ENCODE results near the gene BIRC3.
"Not testable (repeated sequence)": the region's sequence is repeated elsewhere in the genome, so short reads cannot be mapped to it uniquely, and the experiment has no call there.

BIRC3 gene

DNA sequence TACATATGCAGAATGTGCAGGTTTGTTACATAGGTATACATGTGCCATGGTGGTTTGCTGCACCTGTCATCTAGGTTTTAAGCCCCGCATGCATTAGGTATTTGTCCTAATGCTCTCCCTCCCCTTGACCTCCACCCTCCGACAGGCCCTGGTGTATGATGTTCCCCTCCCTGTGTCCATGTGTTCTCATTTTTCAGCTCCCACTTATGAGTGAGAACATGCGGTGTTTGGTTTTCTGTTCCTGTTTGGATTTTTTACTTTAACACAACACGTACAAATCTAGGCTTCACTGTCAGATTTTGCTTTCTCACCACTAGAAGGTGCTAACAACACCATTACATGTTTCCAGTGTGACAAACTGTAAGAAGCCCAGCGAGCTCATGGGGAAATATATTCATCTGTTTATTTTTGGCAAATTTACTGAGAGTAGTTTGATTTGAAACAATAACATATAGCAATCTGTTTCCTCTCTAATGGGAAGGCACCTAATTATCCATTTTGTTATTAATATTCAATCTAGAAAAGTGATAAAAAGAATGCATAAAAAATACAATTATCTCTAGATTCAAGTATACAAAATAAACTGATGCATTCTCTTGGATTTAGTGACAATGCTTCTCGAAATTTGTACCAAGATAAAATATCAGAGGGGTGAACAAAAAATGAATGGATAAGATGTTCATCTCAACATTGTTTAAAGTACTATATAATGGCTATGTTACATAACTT is 23.2 kb upstream of the BIRC3 start:
- DNase-seq (ENCODE audit: low read depth), result no peak
- no peak overlapping the region for H3K4me3 ChIP-seq (ENCODE audit: low read depth, low read length)

GRCh38 chr11:102295045-102295444 is 22.2 kb upstream of the BIRC3 start:
- no peak for DNase-seq (ENCODE audit: low read depth)
- H3K4me3 ChIP-seq (ENCODE audit: low read depth, low read length), result no peak overlapping the region

DNA sequence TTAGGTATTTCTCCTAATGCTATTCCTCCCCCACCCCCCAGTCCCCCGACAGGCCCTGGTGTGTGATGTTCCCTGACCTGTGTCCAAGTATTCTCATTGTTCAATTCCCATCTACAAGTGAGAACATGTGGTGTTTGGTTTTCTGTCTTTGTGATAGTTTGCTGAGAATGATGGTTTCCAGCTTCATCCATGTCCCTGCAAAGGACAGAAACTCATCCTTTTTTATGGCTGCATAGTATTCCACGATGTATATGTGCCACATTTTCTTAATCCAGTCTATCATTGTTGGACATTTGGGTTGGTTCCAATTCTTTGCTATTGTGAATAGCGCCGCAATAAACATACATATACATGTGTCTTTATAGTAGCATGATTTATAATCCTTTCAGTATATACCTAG is 20.5 kb upstream of the BIRC3 start:
- H3K4me3 ChIP-seq (ENCODE audit: low read depth, low read length); DNase-seq (ENCODE audit: low read depth): not testable (repeated sequence)

GRCh38 chr11:102300837-102301236 is 16.4 kb upstream of the BIRC3 start:
- not testable (repeated sequence) for DNase-seq (ENCODE audit: low read depth); H3K4me3 ChIP-seq (ENCODE audit: low read depth, low read length)

- H3K4me3 ChIP-seq (ENCODE audit: low read depth, low read length), result no peak overlapping the region
- no peak for DNase-seq (ENCODE audit: low read depth)
Measured at GRCh38 chr11:102302241-102302640, 15.0 kb upstream of the BIRC3 start.

GRCh38 chr11:102304686-102305085 is 12.6 kb upstream of the BIRC3 start:
- no peak for DNase-seq (ENCODE audit: low read depth)
- H3K4me3 ChIP-seq (ENCODE audit: low read depth, low read length), result no peak overlapping the region

- DNase-seq (ENCODE audit: low read depth), result no peak
- no peak overlapping the region for H3K4me3 ChIP-seq (ENCODE audit: low read depth, low read length)
Measured at GRCh38 chr11:102305352-102306047, 11.8 kb upstream of the BIRC3 start.

GRCh38 chr11:102306048-102306597 is 11.2 kb upstream of the BIRC3 start:
- DNase-seq (ENCODE audit: low read depth), result no peak
- no peak overlapping the region for H3K4me3 ChIP-seq (ENCODE audit: low read depth, low read length)

DNA sequence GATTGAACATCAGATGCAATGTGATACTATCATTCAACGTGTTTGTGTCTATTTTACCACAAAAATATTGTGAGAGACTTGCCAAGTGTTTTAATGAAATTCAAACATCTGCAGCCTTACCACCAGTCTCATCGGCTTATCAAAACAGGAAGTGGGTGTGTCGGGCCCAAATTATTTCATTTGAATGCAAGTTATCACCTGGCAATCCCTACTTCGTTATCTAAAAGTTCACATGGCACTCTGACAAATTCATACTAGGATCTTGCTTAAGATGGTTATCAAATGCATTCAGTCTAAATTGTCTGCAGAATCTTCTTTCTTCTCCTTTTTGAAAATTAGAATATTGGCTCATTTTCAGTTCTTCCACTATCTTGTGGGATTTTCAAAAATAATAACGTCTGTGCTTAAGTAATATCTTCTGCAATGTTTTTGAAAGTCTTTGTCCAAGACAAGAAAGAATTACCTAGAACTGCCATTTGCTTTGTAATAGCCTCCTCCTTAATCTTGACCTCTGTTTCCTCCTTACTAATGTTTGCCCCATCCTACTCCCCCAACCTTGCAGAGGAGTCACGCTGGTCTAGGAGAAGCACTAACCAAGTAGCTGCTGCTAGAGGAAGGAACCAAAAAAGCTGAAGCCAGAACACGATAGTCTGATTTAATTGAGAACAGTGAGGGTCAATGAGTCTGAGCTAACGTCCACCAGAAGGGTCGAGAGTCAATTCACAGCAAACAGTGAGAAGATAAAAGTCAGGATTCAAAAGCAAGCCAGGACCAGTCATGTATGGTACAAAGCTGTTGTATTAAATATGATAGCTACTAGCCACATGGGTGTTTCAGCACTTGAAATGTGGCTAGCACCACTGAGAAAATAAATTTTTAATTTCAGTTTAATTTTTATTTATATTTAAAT is 10.2 kb upstream of the BIRC3 start:
- no peak for DNase-seq (ENCODE audit: low read depth)

GRCh38 chr11:102307727-102308038 is 9.6 kb upstream of the BIRC3 start:
- no peak for DNase-seq (ENCODE audit: low read depth)
- no peak overlapping the region for H3K4me3 ChIP-seq (ENCODE audit: low read depth, low read length)

More for the DNA sequence above, 10.2 kb upstream of the BIRC3 start:
- no peak overlapping the region for H3K4me3 ChIP-seq (ENCODE audit: low read depth, low read length)

GRCh38 chr11:102309621-102310541 is 7.4 kb upstream of the BIRC3 start:
- no peak overlapping the region for H3K4me3 ChIP-seq (ENCODE audit: low read depth, low read length)
- no peak for DNase-seq (ENCODE audit: low read depth)

DNA sequence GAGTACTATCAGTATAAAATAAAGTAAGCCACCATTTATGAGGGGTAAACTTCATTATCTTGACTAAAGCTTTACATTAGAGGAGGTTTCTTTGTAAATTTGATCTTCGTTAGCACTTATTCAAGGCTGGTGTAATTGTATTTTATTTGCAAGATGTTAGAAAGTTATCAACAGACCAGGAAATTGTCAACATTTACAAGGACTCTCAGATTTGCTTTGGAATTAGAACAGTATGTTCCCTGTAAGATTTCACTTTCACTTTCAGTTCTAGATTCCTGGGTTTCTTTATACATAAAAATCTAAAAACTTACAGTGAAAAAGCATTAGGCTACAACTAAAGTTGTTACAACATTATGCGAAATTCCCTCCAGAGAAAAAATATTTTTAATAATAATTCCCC is 4.6 kb upstream of the BIRC3 start:
- no peak for DNase-seq (ENCODE audit: low read depth)
- peak overlapping the region; percentile 15 for H3K4me3 ChIP-seq (ENCODE audit: low read depth, low read length)

- no peak for DNase-seq (ENCODE audit: low read depth)
- H3K4me3 ChIP-seq (ENCODE audit: low read depth, low read length), result peak overlapping the region; percentile 15
Measured at GRCh38 chr11:102313238-102313940, 3.9 kb upstream of the BIRC3 start.

- DNase-seq (ENCODE audit: low read depth), result no peak
- H3K4me3 ChIP-seq (ENCODE audit: low read depth, low read length), result no peak overlapping the region
Measured at GRCh38 chr11:102314784-102315183, 2.5 kb upstream of the BIRC3 start.

DNA sequence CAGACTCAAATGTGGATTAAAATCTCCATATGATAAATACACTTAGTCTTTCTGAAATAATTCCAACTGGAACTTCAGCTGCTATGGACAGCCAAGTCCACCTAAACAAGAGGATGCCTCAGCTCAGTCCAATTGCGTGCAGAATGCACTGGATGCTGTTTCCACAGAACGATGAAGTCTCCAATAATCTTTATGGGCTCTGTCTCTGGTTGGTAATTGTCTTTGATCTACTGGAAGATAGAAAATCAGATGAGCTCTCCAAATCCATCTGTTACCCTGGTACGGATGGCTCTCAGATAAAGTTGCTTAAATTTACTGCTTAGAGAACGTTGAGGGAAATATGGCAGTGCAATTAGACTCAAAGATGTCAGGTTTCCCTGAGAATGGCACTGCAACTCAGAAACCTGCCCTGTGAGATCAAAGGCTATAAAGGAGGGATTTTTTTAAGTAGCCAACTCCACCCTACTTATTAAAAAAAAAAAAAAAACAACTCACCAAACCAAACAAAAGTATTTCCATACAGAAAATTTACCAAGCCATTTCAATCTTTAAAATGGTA is 859 bp upstream of the BIRC3 start:
- DNase-seq (ENCODE audit: low read depth), result no peak
- no peak overlapping the region for H3K4me3 ChIP-seq (ENCODE audit: low read depth, low read length)

DNA sequence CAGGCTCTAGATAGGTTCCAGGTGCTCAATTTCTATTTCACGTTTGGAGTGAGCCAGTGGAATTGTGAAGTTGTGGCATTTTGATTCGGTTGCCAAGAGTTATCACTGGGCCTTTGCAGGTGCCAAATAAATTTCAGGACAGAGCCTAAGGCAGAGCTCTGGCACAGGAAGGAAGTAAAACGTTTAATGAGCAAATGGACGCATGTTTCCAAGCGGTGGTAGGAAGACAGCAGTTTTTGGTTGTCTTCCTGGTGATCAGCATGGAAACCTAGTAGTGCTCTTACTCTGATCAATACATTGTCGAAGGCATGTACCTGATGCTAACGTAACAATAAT is 452 bp downstream of the BIRC3 start:
- H3K4me3 ChIP-seq (ENCODE audit: low read depth, low read length), result peak overlapping the region; percentile 49
- no peak for DNase-seq (ENCODE audit: low read depth)

DNA sequence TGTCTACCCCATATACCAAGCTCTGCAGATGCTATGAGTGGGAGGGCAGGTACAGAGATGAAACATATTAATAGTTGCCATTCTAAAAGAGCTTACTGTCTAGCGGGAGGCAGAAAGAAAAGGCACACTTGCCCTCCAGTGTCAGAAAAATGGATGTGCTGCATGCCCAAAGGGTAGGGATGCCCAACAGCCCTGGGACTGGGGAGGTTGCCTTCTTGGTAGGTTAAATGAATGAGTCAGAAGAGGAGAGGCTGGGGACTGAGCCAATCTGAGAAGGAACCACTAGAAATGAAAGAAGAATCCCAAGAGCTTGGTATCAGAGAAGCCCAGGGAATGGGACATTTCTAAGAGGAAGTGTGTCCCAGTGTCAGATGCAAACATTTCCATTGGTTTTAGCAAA is 1.2 kb downstream of the BIRC3 start:
- H3K4me3 ChIP-seq (ENCODE audit: low read depth, low read length), result no peak overlapping the region
- no peak for DNase-seq (ENCODE audit: low read depth)

- no peak overlapping the region for H3K4me3 ChIP-seq (ENCODE audit: low read depth, low read length)
Measured at GRCh38 chr11:102319544-102319943, 2.3 kb downstream of the BIRC3 start.

More at GRCh38 chr11:102319544-102319943, 2.3 kb downstream of the BIRC3 start:
- no peak for DNase-seq (ENCODE audit: low read depth)
